HCT116 (cell line): ENCODE results near the gene ADNP2.

Experiments
- CTCF ChIP-seq, 3 experiments: fragments of 200-600 bp in 1 of 3; sonication (generic) in 1 of 3; IDR thresholded peaks in 2 of 3; conservative IDR thresholded peaks in 1 of 3; 2 replicates each; pipeline ENCODE4 v1.5.1; 2012 to 2017; ENCODE audit warnings: low read depth in 2 of 3, low read length in 2 of 3, antibody characterized with exemption in 1 of 3, borderline replicate concordance in 1 of 3, control low read depth in 1 of 3, mild to moderate bottlenecking in 1 of 3, mixed read lengths in 1 of 3, mixed run types in 1 of 3, moderate library complexity in 1 of 3; ENCODE audit not compliant: insufficient read depth in 1 of 3
- JUND ChIP-seq: IDR thresholded peaks from 2 replicates; pipeline ENCODE4 v1.6.1; 2012
- POLR2AphosphoS5 ChIP-seq: IDR thresholded peaks from 2 replicates; pipeline ENCODE4 v1.6.1; 2011; ENCODE audit warnings: mild to moderate bottlenecking, low read depth, low read length, moderate library complexity
- SIN3A ChIP-seq: IDR thresholded peaks from 2 replicates; pipeline ENCODE4 v1.6.1; 2012; ENCODE audit warnings: low read depth

- no peak for TF ChIP-seq CTCF (IDR thresholded peaks at IDR 0.05 in 2 of 3, conservative IDR thresholded peaks at IDR 0.05 in 1 of 3; ENCODE audit: borderline replicate concordance in 1 of 3, insufficient read depth in 1 of 3, low read depth in 2 of 3, low read length in 2 of 3)
- TF ChIP-seq POLR2AphosphoS5, result no peak
- no peak for TF ChIP-seq SIN3A
- no peak for TF ChIP-seq JUND
These were observed 57.7 kb downstream of the ADNP2 start for GRCh38 chr18:80166725-80167124.
